Keratinocyte (primary cell): ENCODE measurements around the gene CPSF3. TPM values are rescaled to one million over a fixed set of nuclear protein-coding genes. Genes with fewer than 3 reads are reported as not detected.

Experiments
- DNase-seq: peaks from one replicate; pipeline ENCODE4 v3.0.0-alpha.2; 2011; ENCODE audit warnings: low read depth, missing footprints, low spot score
- FAIRE-seq: peaks from 2 replicates; lab custom pipeline; 2011; peaks lifted over from hg19 to GRCh38; lab: Jason Lieb, UNC
- H2AFZ ChIP-seq: 2 replicates; pipeline ENCODE4 v1.6.0; 2012; ENCODE audit warnings: low read length, control low read depth, inconsistent platforms; ENCODE audit not compliant: control insufficient read depth
- H3K27ac ChIP-seq: 2 replicates; pipeline ENCODE4 v1.5.1; 2011; ENCODE audit warnings: low read length; ENCODE audit not compliant: control insufficient read depth, insufficient read depth
- H3K27me3 ChIP-seq: 3 replicates; pipeline ENCODE4 v1.6.0; 2011; ENCODE audit warnings: low read length; ENCODE audit not compliant: control insufficient read depth, insufficient read depth; ENCODE audit errors: extremely low read depth
- H3K36me3 ChIP-seq, 2 experiments: 2 replicates in 1 of 2; 3 replicates in 1 of 2; pipeline ENCODE4 v1.5.1; 2011; ENCODE audit warnings: low read length in 2 of 2, mild to moderate bottlenecking in 1 of 2; ENCODE audit not compliant: control insufficient read depth in 2 of 2, insufficient read depth in 2 of 2; ENCODE audit errors: extremely low read depth in 1 of 2
- H3K4me1 ChIP-seq: 3 replicates; pipeline ENCODE4 v1.5.1; 2011; ENCODE audit warnings: low read length; ENCODE audit not compliant: control insufficient read depth, insufficient read depth; ENCODE audit errors: extremely low read depth
- H3K4me2 ChIP-seq: 3 replicates; pipeline ENCODE4 v1.6.0; 2011; ENCODE audit warnings: low read depth, low read length; ENCODE audit not compliant: control insufficient read depth, insufficient read depth; ENCODE audit errors: extremely low read depth
- H3K4me3 ChIP-seq, 3 experiments: fragments of 200-600 bp in 1 of 3; sonication (generic) in 1 of 3; 2 replicates in 2 of 3; 3 replicates in 1 of 3; pipeline ENCODE4 v1.5.1; 2011 to 2016; ENCODE audit warnings: low read length in 3 of 3, mild to moderate bottlenecking in 3 of 3, control low read depth in 2 of 3, inconsistent platforms in 1 of 3, low read depth in 1 of 3, mixed read lengths in 1 of 3, mixed run types in 1 of 3, moderate library complexity in 1 of 3; ENCODE audit not compliant: control insufficient read depth in 2 of 3, insufficient read depth in 2 of 3; ENCODE audit errors: extremely low read depth in 1 of 3
- H3K79me2 ChIP-seq: 2 replicates; pipeline ENCODE4 v1.6.0; 2012; ENCODE audit warnings: low read length; ENCODE audit not compliant: control insufficient read depth, insufficient read depth
- H3K9ac ChIP-seq: 3 replicates; pipeline ENCODE4 v1.6.0; 2011; ENCODE audit warnings: low read length; ENCODE audit not compliant: control insufficient read depth, insufficient read depth; ENCODE audit errors: extremely low read depth
- H3K9me1 ChIP-seq: 3 replicates; pipeline ENCODE4 v1.6.0; 2011; ENCODE audit warnings: low read length; ENCODE audit not compliant: control insufficient read depth, insufficient read depth; ENCODE audit errors: extremely low read depth
- H3K9me3 ChIP-seq: 2 replicates; pipeline ENCODE4 v1.5.1; 2012; ENCODE audit warnings: low read depth, low read length; ENCODE audit not compliant: control insufficient read depth
- H4K20me1 ChIP-seq: 3 replicates; pipeline ENCODE4 v1.6.0; 2011; ENCODE audit warnings: low read length; ENCODE audit not compliant: control insufficient read depth, insufficient read depth; ENCODE audit errors: extremely low read depth
- CTCF ChIP-seq, 3 experiments: IDR thresholded peaks in 1 of 3; conservative IDR thresholded peaks in 1 of 3; optimal IDR thresholded peaks in 1 of 3; 2 replicates in 2 of 3; 3 replicates in 1 of 3; pipeline versions ENCODE3 to v1.5.1; 2011; ENCODE audit warnings: low read length in 3 of 3, mild to moderate bottlenecking in 3 of 3, moderate library complexity in 2 of 3, control low read depth in 1 of 3, inconsistent platforms in 1 of 3; ENCODE audit not compliant: insufficient read depth in 2 of 3; ENCODE audit errors: extremely low read depth in 1 of 3
- EZH2 ChIP-seq: IDR thresholded peaks from one replicate; pipeline ENCODE4 v1.6.1; 2012; ENCODE audit warnings: inconsistent platforms, mild to moderate bottlenecking, low read length, moderate library complexity
- dilution Hi-C: fragments of 300-500 bp; cut with MboI; formaldehyde crosslinking; loops from one replicate; pipeline ENCODE4 v1.7.0; 2020; ENCODE audit warnings: low sequenced_read_pairs; ENCODE audit not compliant: extremely low pct_ligation_motif_present
- polyA plus RNA-seq, 5 experiments: library from polyadenylated mRNA; depleted of rRNA in 3 of 5; stranded (reverse) in 3 of 5; stranded (forward) in 1 of 5; unstranded in 1 of 5; fragments of >200 nt; gene quantifications; 1 replicate in 1 of 5; 2 replicates in 3 of 5; 3 replicates in 1 of 5; pipeline versions ENCODE4 v1.2.1 to v1.2.3, GENCODE V29; 2011 to 2012; ENCODE audit warnings: missing spikeins in 2 of 5, low read depth in 1 of 5, low replicate concordance in 1 of 5

Gene CPSF3
- polyA plus RNA-seq, 1 donor (not counting 4 experiments of a cell fraction or from before 2014, with no cell fraction given): 31.1 TPM

GRCh38 chr2:9412781-9413180 is 10.7 kb upstream of the CPSF3 start:
- H3K4me3 ChIP-seq: no peak overlapping the region
- no peak for FAIRE-seq
- H3K9me3 ChIP-seq: no peaks in the 10 kb centered on the region
- H3K4me2 ChIP-seq: no peak overlapping the region
- peaks cover 3% of the 10 kb centered on the region for H3K9me1 ChIP-seq
- DNase-seq: no peak
- no peak overlapping the region for H2AFZ ChIP-seq
- no peak overlapping the region for H3K27ac ChIP-seq
- H3K79me2 ChIP-seq: peaks cover 18% of the 10 kb centered on the region
- peaks cover 12% of the 10 kb centered on the region for H3K4me1 ChIP-seq
- H4K20me1 ChIP-seq: no peaks in the 10 kb centered on the region
- no peak overlapping the region for H3K9ac ChIP-seq
- H3K36me3 ChIP-seq: peaks cover 10 to 21% of the 10 kb centered on the region in 2 experiments
- no peaks in the 10 kb centered on the region for H3K27me3 ChIP-seq
- TF ChIP-seq EZH2 (no peak), CTCF (optimal IDR thresholded peaks at IDR 0.05 in 1 of 3, IDR thresholded peaks at IDR 0.05 in 1 of 3, conservative IDR thresholded peaks at IDR 0.05 in 1 of 3; ENCODE audit: extremely low read depth in 1 of 3, insufficient read depth in 2 of 3, low read length in 3 of 3) (no peak)
- dilution Hi-C loops: no loop called here

GRCh38 chr2:9415516-9416169 is 7.8 kb upstream of the CPSF3 start:
- H3K9me1 ChIP-seq: peaks cover 5% of the 10 kb centered on the region
- no peak overlapping the region for H3K27ac ChIP-seq
- no peak overlapping the region for H3K4me2 ChIP-seq
- H3K27me3 ChIP-seq: no peaks in the 10 kb centered on the region
- H3K9me3 ChIP-seq: no peaks in the 10 kb centered on the region
- dilution Hi-C loops: no loop called here
- no peak for FAIRE-seq
- H3K36me3 ChIP-seq: peaks cover 8 to 28% of the 10 kb centered on the region in 2 experiments
- no peak overlapping the region for H3K4me3 ChIP-seq
- peaks cover 42% of the 10 kb centered on the region for H3K79me2 ChIP-seq
- no peaks in the 10 kb centered on the region for H4K20me1 ChIP-seq
- peaks cover 12% of the 10 kb centered on the region for H3K4me1 ChIP-seq
- no peak for DNase-seq
- no peak overlapping the region for H2AFZ ChIP-seq
- TF ChIP-seq CTCF (optimal IDR thresholded peaks at IDR 0.05 in 1 of 3, IDR thresholded peaks at IDR 0.05 in 1 of 3, conservative IDR thresholded peaks at IDR 0.05 in 1 of 3; ENCODE audit: extremely low read depth in 1 of 3, insufficient read depth in 2 of 3, low read length in 3 of 3) (no peak), EZH2 (no peak)
- H3K9ac ChIP-seq: no peak overlapping the region
